ENCODE data around the gene ZNF420. TPM values are rescaled to one million over a fixed set of nuclear protein-coding genes. Genes with fewer than 3 reads are reported as not detected.
"Not testable (repeated sequence)": the region's sequence is repeated elsewhere in the genome, so short reads cannot be mapped to it uniquely, and the experiment has no call there.

The ZNF420 gene
- total RNA-seq, 1 donor from 2014 or later: 11.6 TPM

GRCh38 chr19:37074111-37074510 is 4.1 kb upstream of the ZNF420 start:
- H3K4me1 Mint-ChIP-seq: peaks cover 18% of the 10 kb centered on the region
- no peak for TF ChIP-seq CTCF (IDR thresholded peaks at IDR 0.05)
- POLR2A ChIA-PET: no interaction called here
- H3K9me3 Mint-ChIP-seq: peaks cover 2% of the 10 kb centered on the region
- ATAC-seq (ENCODE audit: low read depth) (no peak), DNase-seq (no peak)
- H3K27me3 Mint-ChIP-seq: no peaks in the 10 kb centered on the region
- intact Hi-C loops (cut with micrococcal nuclease): no loop called here
- CTCF ChIA-PET: no interaction called here
- H3K27ac Mint-ChIP-seq: no peak overlapping the region
- no peak overlapping the region for H3K4me3 Mint-ChIP-seq
- peaks cover 13% of the 10 kb centered on the region for H3K36me3 Mint-ChIP-seq (ENCODE audit: low read depth)

- Mint-ChIP-seq H3K36me3 (ENCODE audit: low read depth) (peaks cover 13% of the 10 kb centered on the region), H3K27ac (no peak overlapping the region), H3K4me3 (no peak overlapping the region), H3K9me3 (no peaks in the 10 kb centered on the region), H3K4me1 (peaks cover 26% of the 10 kb centered on the region), H3K27me3 (no peaks in the 10 kb centered on the region)
- POLR2A ChIA-PET: no interaction called here
- ATAC-seq (ENCODE audit: low read depth) (no peak), DNase-seq (no peak)
- CTCF ChIA-PET: no interaction called here
- TF ChIP-seq CTCF (IDR thresholded peaks at IDR 0.05): no peak
- intact Hi-C loops (cut with micrococcal nuclease): loop anchor here (5.0 kb wide), 2 partner anchors 743 to 858 kb away; partner anchors contain the start of gene ZNF146
Measured at GRCh38 chr19:37074819-37075362, 3.3 kb upstream of the ZNF420 start.

- DNase-seq; CTCF ChIA-PET; H3K4me3 Mint-ChIP-seq; H3K9me3 Mint-ChIP-seq; H3K27ac Mint-ChIP-seq; ATAC-seq (ENCODE audit: low read depth); H3K27me3 Mint-ChIP-seq: not testable (repeated sequence)
- H3K4me1 Mint-ChIP-seq: peaks cover 32% of the 10 kb centered on the region
- POLR2A ChIA-PET: interaction anchor here (2.1 kb wide), 1 partner anchor 226 kb away, joined by 13 read pairs; the partner anchor contains the start of gene ZNF345
- peaks cover 25% of the 10 kb centered on the region for H3K36me3 Mint-ChIP-seq (ENCODE audit: low read depth)
- intact Hi-C loops (cut with micrococcal nuclease): loop anchor here (5.0 kb wide), 2 partner anchors 744 to 859 kb away; partner anchors contain the start of gene ZNF146
Measured at GRCh38 chr19:37076524-37076923, 1.7 kb upstream of the ZNF420 start.

GRCh38 chr19:37077501-37077933 is 716 bp upstream of the ZNF420 start:
- no peaks in the 10 kb centered on the region for H3K27me3 Mint-ChIP-seq
- ATAC-seq (ENCODE audit: low read depth) (no peak), DNase-seq (no peak)
- ChIA-PET CTCF (no interaction called here), POLR2A (interaction anchor here (0.6 to 2.1 kb wide), 19 partner anchors 95 to 963 kb away, joined by 3 to 13 read pairs (median 4); partner anchors contain the start of genes POLR2I, ZFP82, ZNF146 and ZNF260)
- peak overlapping the region; percentile 92 for H3K27ac Mint-ChIP-seq
- H3K36me3 Mint-ChIP-seq (ENCODE audit: low read depth): peaks cover 34% of the 10 kb centered on the region
- H3K9me3 Mint-ChIP-seq: peaks cover 10% of the 10 kb centered on the region
- H3K4me1 Mint-ChIP-seq: peaks cover 32% of the 10 kb centered on the region
- H3K4me3 Mint-ChIP-seq: peak overlapping the region; percentile 97
- intact Hi-C loops (cut with micrococcal nuclease): loop anchor here (5.0 kb wide), 2 partner anchors 745 to 860 kb away; partner anchors contain the start of gene ZNF146
- TF ChIP-seq CTCF (IDR thresholded peaks at IDR 0.05): no peak

GRCh38 chr19:37078717-37079032 is 442 bp downstream of the ZNF420 start:
- no peaks in the 10 kb centered on the region for H3K27me3 Mint-ChIP-seq
- peaks cover 41% of the 10 kb centered on the region for H3K36me3 Mint-ChIP-seq (ENCODE audit: low read depth)
- DNase-seq (no peak), ATAC-seq (ENCODE audit: low read depth) (no peak)
- intact Hi-C loops (cut with micrococcal nuclease): loop anchor here (1.0 to 5.0 kb wide), 20 partner anchors 94 to 861 kb away; partner anchors contain the start of genes ZFP14, ZNF146, ZNF260 and ZNF345
- H3K9me3 Mint-ChIP-seq: peaks cover 14% of the 10 kb centered on the region
- POLR2A ChIA-PET: interaction anchor here (1.0 to 2.1 kb wide), 18 partner anchors 94 to 964 kb away, joined by 3 to 13 read pairs (median 4); partner anchors contain the start of genes POLR2I, ZNF146, ZNF260 and ZNF345
- CTCF ChIA-PET: no interaction called here
- peak overlapping the region; percentile 92 for H3K27ac Mint-ChIP-seq
- no peak for TF ChIP-seq CTCF (IDR thresholded peaks at IDR 0.05)
- H3K4me3 Mint-ChIP-seq: peak overlapping the region; percentile 97
- peaks cover 32% of the 10 kb centered on the region for H3K4me1 Mint-ChIP-seq
